Measurements from ENCODE around the gene SLIT1.

- TF ChIP-seq, protein P1, sequence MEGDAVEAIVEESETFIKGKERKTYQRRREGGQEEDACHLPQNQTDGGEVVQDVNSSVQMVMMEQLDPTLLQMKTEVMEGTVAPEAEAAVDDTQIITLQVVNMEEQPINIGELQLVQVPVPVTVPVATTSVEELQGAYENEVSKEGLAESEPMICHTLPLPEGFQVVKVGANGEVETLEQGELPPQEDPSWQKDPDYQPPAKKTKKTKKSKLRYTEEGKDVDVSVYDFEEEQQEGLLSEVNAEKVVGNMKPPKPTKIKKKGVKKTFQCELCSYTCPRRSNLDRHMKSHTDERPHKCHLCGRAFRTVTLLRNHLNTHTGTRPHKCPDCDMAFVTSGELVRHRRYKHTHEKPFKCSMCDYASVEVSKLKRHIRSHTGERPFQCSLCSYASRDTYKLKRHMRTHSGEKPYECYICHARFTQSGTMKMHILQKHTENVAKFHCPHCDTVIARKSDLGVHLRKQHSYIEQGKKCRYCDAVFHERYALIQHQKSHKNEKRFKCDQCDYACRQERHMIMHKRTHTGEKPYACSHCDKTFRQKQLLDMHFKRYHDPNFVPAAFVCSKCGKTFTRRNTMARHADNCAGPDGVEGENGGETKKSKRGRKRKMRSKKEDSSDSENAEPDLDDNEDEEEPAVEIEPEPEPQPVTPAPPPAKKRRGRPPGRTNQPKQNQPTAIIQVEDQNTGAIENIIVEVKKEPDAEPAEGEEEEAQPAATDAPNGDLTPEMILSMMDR (IDR thresholded peaks at IDR 0.05): no peak
- TF ChIP-seq POLR2A (IDR thresholded peaks at IDR 0.05): no peak
These were observed 28.1 kb downstream of the SLIT1 start for GRCh38 chr10:97157578-97158095.

All from thyroid gland (tissue), 4 donors.